M059J (cell line): ENCODE results near the gene SHPK. TPM values are rescaled to one million over a fixed set of nuclear protein-coding genes. Genes with fewer than 3 reads are reported as not detected.
A peak's percentile ranks its signal among the peaks of the same experiment; 100 is the strongest.

Experiments used
- DNase-seq: peaks from one replicate; pipeline ENCODE4 v3.0.0-alpha.2; 2012; ENCODE audit warnings: low read depth
- total RNA-seq: library from RNA; depleted of rRNA; stranded (reverse); fragments of >200 nt; shearing (Covaris generic); gene quantifications from 2 replicates; pipeline ENCODE4 v1.2.3, GENCODE V29; 2014

The SHPK gene
- total RNA-seq, 1 experiment from 2014 or later: 14.1 TPM

DNA sequence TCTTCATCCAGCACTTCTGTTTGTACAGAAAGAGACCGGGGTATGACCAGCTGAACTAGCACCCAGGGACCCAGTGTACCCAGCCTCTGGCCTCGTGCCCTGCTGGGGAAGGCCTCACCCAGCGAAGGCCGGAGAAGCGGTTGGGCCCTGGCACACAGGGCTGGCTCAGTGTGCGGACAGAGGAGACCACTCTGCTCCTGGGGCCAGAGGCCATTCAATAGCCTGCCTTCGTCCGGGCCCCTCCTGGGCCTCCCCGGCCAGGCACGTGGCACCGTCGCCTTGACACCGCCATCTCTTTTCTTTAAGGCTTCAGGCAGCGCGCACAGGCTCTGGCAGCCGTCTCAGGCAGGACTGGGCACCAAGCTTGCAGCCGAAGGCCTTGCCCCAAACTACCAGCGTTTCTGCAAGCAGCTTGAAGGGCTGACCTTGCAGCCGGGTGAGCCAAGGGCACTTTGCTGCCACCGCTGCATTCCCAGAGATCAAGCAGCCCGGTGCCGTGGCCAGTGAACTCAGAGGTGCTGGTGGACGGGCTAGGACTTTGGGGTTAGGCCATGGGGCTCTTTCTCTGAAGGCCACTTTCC, 24.4 kb upstream of the SHPK start:
- no peak for DNase-seq

DNA sequence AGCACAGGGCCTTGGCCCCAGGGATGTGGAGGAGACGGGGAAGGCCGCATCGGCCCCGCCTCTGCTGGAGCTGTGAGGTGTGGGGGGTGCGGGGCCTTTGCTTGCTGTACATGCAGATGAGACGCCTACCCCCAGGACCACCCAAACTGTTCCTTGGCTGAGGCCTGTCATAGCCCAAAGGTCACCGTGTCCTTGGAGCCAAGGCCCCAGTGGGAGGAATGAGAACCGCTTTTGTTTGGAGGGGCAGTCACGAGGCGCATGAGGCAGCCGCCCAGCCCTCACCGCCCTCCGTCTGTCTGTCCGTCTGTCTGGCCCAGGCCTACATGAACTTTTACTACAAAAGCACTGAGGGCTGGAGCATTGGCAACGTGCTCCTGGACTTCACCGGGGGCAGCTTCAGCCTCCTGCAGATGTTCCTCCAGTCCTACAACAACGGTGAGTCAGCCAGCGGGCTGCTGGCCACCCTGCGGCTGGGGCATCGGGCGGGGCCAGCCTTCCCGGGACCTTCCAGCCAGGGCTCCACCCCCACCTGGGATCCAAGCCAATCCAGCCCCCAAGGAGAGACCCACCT, 23.6 kb upstream of the SHPK start:
- DNase-seq: peak; percentile 85

DNA sequence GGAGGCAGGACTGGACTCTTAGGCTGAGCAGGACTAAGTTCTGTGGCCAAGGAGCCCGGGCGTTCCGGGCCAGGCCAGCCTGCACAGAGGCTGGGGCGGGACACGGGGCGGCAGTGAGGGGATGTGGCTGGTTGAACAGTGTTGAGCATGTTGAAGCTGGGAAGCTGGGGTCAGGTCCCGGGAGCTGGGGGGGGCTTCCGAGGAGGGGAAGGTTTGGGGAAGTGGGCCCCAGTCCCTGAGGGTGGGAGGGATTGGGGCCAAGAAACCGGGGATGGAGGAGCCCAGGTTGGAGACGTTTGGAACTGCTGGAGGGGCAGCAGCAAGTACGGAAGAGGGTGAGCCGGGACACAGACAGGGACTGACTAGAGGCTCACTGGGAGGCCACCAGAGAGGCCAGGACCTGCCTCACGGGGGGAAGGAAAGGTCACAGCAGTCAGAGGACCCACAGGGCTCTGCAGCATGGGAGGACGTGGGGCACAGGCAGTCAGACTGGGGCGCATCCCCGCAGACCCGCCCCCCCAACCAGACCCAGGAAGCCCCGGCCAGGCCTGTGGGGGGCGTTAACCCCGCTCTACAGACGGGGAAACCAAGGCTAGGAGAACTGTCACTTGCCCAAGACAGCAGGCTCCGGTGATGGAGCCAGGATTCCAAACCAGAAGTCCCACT, 22.9 kb upstream of the SHPK start:
- no peak for DNase-seq

DNA sequence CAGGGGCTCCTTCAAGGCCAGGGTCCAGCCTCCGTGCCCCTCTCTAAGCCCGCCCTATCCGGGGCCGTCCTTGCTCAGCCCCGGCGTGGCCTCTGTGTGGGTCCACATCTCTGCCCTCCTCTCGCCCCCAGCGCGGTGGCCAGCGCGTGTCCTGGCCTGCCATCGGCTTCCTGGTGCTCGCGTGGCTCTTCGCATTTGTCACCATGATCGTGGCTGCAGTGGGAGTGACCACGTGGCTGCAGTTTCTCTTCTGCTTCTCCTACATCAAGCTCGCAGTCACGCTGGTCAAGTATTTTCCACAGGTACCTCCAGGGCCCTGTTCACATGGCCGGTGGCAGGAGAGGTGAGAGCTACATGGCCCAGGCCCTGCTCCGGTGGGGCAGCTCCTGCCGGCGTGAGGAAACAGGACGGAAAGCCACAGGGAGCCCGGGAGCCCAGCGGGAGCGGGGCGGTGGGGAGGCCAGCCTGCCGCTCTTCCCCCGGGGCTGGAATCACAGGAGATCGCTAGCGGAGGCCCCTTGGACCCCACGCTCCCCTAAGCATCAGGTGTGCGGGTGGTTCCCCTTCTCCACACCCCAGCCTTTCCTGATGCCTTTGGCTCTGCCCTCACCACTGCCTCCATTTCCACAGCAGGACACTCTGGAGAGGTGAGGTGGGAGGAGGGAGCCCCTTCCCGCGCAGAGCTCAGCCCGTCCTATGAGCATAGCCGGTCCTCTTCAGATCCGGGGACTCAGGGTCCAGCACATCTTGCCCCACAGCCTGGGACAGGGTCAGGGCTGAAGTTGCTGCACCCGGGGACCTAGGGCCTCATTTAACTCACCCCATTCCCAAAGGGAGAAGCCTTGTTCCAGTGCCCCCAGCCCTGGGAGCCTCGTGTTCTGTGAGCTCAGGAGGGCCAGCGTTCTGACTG, 22.1 kb upstream of the SHPK start:
- no peak for DNase-seq

DNA sequence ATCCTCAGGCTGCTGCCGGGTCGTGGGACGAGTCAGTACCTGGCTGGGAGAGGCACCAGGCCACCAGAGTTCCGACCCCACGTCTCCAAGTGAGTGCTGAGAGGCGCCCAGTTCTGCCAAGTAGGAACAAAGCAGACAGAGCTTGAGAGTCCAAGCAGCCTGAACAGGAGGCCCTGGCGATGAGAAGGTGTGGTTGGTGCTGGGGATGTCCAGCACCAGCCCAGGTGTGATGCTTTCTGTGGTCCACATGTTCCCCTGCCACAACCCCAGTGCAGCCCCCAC, 21.5 kb upstream of the SHPK start:
- DNase-seq: no peak

DNA sequence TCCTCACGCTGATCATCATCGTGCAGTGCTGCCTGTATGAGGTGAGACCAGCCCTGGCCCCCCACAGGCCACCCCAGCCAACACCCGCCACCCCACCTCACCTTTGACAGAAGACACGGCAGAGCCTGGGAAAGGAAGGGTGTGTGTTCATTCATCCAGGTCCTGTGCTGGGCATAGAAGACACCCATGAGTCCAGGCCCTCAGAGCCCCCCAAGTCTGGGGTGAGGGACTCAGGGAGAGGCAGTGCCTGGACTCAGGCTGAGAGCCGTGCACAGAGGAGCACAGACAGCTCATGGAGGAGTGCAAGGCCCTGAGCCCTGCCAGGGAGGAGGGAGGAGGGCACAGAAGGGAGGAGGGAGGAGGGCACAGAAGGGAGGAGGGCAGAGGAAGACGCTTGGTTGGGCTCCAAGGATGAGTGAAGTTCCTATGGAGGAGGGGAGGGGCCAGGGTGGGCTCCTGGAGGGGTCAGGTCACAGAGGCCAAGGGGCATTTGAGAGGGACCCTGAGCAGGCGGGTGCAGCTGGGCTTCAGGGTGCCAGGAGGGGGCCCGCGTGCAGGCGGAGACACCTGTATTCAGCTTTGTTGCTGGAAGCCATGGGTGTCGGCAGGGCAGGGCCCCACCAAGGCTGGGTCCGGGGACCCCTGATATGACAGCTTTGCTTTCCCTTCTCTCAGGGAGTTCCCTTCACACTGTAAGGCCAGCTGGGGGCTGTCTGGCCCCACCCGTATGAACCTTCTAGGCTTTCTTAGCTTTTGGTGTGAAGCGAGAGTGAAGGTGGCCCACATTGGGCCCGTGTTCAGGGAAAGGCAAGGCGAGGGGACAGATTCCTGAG, 20.9 kb upstream of the SHPK start:
- DNase-seq: no peak

DNA sequence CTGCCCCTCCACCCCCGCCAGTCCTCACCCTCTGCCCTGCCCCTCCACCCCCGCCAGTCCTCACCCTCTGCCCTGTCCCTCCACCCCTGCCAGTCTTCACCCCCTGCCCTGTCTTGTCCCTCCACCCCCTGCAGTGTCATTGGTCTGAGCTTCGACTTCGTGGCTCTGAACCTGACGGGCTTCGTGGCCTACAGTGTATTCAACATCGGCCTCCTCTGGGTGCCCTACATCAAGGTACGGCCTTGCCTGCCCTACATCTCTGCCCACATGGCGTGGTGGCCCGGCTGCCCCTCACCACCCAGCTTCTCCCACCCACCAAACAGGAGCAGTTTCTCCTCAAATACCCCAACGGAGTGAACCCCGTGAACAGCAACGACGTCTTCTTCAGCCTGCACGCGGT, 20.3 kb upstream of the SHPK start:
- DNase-seq: no peak

DNA sequence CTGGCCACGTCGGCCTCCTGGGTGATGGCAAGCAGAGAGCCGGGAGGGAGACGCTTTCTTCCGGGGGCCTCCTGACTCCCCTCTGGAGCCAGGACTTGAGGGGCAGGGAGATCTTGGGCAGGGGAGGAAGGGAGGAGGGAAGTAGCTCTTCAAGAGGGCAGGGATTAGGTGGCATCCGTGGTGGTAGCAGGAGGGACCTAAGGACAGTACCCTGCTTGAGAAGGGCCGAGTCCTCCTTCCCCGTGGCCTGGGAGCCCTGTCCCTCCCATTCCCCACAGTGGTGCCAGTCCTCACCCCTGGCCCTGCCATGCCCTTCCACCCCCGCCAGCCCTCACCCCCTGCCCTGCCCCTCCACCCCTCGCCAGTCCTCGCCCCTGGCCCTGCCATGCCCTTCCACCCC, 19.7 kb upstream of the SHPK start:
- no peak for DNase-seq

DNA sequence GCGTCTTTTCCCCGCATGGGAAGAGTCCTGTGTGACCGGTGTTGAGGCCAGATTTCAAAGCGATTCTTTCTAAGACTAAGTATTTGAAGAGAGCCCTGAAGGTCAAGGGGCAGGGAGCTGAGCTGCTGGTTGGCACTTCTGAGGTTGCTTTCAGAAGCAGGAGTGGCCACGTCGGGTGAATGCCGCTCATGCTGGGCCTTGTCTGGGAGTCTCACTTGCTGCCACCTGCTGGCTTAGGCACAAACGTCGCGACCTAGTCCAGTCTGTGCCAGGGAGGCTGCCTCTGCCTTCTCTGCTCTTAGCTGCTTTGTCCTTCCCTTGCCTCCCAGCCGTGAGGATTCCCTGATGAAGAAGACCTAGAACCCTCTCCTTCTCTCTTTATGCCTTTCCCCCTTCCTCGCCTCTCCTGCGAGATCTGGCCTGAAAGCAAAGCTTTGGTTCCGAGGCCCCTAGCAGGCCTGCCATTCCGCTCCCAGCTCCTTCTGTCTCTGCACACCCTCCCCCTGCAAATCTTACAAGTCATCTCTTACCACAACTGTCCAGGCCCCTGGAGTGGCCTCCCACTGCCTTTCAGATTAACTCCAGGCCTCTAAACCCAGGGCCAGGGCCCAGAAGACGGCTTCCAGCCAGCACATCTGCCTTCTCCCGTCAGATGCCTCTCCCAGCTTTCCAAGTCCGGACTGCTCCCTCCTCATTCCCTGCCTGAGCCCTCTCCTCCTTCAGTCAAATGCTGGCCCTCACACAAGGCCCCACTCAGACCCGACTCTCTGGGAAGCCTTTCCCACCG, 11.9 kb upstream of the SHPK start:
- DNase-seq: peak; percentile 51

DNA sequence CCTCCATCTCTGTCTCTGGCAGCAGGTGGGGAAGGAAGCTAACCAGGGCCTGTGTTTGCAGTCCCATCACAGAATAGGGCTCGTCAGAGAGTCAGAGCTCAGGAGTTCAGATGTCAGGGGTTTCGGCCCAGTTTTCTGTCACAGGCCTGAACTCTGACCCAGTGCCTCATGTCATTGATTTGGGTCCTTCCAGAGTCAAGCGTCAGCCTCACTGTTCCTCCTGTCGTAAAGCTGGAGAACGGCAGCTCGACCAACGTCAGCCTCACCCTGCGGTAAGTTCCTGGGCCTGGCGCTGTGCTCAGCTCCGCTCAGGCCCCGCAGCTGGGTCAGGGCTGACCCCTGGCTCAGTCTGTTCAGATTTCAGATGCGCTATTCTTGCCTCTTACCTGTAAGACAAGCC, 11.2 kb upstream of the SHPK start:
- DNase-seq: no peak

DNA sequence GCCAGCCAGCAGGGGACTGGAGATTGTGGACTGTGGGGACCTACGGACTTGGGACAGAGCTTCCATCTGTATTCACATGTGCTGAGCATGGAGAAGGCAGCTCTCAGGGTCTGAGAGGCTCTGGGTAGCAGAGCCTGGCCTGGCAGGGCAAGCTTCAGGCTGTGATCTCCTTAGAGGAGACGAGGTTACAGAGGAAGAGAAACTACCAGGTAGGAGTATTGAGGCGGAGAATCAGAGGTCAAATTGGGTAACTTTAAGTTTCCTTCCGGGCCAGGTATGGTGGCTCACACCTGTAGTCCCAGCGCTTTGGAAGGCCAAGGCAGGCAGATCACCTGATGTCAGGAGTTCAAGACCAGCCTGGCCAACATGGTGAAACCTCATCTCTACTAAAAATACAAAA, 9.3 kb upstream of the SHPK start:
- no peak for DNase-seq

DNA sequence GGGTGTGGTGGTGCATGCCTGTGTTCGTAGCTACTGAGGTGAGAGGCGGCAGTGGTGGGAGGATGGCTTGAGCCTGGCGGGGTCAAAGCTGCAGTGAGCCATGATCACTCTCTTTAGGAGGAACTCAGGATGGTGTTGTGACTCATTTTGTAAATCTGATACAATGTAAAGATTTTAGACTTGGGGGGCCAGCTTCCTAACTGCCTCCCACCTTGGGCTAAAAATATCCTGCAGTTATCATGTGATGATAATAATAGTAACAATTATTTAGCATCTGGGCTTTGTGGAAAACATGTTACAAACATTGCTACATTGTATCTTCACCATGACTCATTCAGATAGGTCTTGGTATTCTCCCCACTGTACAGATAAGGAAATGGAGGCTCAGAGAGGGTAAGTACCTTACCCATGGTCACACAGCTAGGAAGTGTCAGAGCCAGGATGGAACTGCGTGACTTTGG, 7.9 kb upstream of the SHPK start:
- no peak for DNase-seq

DNA sequence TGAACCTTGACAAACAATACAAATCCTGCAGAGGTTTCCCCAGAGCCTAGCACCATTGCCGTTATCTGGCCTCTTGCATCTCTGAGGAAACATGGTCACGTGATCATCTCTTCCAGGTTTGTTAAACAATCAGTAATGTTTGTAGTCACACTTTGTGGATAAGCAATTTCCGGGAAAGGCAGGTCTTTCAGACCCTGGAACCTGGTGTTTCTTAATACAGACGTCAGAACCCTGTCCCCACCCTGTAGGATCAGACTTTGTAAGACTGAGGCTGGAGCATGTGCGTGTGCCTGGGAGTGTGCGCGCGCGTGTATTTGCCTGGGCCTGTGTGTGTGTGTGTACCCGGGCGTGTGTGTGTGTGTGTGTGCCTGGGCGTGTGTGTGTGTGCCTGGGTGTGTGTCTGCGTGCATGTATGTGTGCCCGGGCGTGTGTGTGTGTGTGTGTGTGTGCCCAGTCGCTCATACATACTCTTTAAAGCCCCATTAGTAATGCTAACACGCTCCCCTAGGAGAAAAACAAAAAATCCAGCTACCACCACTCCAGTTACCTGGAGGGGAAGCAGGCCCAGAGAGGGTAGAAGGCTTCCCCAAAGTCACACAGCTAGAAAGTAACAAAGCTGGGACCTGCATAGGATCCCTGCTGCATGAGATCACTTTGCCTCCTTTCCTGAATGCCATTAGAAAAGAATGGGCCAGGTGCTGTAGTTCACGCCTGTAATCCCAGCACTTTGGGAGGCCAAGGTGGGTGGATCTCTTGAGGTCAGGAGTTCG, 5.9 kb upstream of the SHPK start:
- no peak for DNase-seq

DNA sequence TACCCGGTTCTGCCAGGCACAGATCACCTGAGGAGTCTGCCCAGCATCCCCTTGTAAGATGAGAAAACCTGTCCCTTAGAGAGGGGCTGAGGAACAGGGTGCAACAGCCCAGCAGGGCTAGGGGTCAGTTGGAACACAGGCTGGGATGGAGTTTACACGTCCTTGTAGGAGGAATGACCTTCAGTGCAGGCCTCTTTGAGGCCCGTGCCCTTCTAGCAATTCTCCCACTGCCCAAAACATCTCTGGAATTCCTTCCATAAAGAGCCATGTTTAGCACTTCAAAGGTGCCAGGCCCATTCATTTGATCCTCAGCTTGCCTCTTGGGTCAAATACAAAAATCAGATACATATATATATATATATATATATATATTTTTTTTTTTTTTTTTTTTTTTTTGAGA, 5.0 kb upstream of the SHPK start:
- DNase-seq: no peak

DNA sequence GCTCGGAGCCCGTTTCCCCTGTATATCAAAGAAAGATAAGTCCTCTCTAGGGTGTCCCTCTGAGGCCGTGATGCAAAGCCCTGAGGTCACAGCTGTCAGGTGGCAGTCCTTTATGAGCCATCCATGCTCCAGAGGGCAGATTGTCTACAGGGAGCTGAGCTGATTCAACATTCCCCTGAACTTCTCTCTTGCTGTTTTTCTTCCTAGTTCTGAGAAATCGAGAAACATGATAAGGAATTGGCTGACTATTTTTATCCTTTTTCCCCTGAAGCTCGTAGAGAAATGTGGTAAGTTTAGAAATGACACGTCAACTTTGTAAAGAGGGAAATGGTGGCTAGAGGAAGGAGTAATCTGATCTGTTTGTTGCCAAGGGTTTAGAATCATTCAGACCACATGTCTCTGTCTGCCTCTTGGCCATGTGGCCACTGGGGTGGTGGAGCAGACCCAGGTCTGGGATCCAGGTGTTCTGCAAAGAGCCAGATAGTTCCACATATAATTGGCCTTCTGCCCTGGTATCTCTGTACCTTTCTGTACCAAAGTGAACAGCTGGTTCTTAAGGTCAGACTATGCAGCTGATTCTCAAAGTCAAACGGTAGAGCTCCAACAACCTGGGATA, 4.0 kb upstream of the SHPK start:
- peak; percentile 37 for DNase-seq

DNA sequence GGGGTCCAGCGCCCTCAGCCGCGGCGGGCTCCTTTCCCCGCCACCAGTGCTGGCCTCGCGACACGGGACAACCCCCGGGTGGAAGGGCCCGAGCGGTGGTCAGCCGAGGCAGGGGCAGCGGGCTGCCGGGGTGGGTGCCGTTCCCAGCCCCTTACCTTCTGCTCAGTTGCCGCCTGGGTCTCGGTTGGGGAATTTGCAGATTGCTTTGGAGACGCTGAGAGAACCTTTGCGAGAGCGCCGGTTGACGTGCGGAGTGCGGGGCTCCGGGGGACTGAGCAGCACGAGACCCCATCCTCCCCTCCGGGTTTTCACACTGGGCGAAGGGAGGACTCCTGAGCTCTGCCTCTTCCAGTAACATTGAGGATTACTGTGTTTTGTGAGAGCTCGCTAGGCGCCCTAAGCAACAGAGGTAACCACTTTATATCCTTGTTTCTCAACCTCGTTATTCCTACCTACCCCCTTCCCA, 891 bp upstream of the SHPK start:
- no peak for DNase-seq

DNA sequence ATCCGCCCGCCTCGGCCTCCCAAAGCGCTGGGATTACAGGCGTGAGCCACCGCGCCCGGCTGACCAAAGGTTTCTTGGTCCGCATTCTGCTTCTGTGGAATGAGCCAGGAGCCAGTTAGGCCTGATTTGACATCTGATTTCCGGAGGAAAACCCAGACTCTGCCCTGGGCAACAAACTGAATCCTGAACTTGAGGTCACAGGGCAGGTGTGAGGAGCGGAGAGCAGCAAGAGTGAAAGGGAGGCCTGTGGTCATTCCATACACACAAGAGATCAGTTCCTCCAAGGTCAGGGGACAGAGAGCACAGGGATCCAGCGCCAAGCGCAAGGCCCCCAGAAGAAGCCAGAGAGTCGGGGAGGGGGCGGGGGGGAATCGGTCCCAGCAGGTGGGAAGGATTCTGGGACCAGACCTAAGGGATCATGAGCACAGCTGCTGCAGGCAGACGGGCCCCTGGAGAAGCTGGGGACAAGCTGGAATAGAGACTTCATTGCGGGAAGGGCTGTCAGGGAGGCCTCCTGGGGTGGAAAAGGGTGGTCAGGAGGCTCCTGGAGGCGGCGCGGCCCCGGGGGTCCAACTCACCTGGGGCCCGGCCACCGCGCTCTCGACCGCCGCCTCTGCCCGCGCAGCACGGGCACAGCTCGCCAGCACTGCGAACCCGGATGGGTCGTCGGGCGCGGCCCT, 436 bp downstream of the SHPK start:
- peak; percentile 13 for DNase-seq

DNA sequence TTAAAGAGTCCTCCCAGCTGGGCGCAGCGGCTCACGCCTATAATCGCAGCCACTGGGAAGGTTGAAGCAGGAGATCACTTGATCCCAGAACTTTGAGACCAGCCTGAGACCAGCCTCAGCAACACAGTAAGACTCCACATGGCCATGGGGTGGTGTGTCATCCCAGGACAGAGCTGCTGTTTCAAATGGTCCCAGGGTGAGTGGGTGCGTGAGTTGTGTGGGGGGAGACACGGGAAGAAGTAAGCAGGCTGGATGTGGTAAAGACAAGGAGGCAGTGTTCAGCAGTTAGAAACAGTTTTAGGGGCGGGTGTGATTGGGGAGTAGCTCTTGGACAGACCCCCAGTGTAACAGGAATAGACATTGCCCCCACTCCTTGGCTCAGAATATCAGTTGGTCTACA, 3.8 kb downstream of the SHPK start:
- DNase-seq: no peak

DNA sequence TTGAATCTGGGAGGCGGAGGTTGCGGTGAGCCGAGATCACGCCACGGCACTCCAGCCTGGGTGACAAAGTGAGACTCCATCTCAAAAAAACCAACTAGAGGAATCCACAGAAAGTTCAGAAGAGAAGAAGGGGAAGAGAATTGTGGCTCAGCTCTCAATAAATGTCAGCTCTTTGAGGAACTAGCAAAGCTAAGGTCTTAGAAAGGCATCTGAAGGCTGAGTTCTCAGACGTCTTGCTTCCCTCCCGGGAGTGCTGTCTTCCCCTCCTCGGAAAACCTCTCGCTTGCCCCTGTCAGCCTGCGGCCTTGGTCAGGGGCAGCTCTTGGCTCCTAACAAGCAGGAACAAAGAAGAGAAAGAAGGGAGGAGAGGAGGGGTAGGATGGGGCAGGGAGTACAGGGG, 5.3 kb downstream of the SHPK start:
- no peak for DNase-seq
